Ectodermal cell (in vitro differentiated cells): ENCODE data around the gene MAD1L1.
"Not testable (repeated sequence)": the region's sequence is repeated elsewhere in the genome, so short reads cannot be mapped to it uniquely, and the experiment has no call there.

Experiments
- H3K27ac ChIP-seq: 2 replicates; pipeline ENCODE4 v1.7.0; 2013; ENCODE audit warnings: mild to moderate bottlenecking, low read depth, low read length; ENCODE audit not compliant: insufficient read depth, poor library complexity, severe bottlenecking
- H3K27me3 ChIP-seq: 2 replicates; pipeline ENCODE4 v1.7.0; 2013; ENCODE audit warnings: mild to moderate bottlenecking, low read length; ENCODE audit not compliant: insufficient read depth, control insufficient read depth, poor library complexity, severe bottlenecking
- H3K36me3 ChIP-seq: one replicate; pipeline ENCODE4 v1.7.0; 2013; ENCODE audit warnings: low read length; ENCODE audit not compliant: control insufficient read depth, insufficient read depth
- H3K4me1 ChIP-seq: one replicate; pipeline ENCODE4 v1.7.0; 2013; ENCODE audit warnings: low read length; ENCODE audit not compliant: control insufficient read depth, insufficient read depth
- H3K4me3 ChIP-seq: 2 replicates; pipeline ENCODE4 v1.7.0; 2013; ENCODE audit warnings: low read depth, low read length, control low read depth; ENCODE audit not compliant: insufficient read depth
- H3K9me3 ChIP-seq: 2 replicates; pipeline ENCODE4 v1.7.0; 2013; ENCODE audit warnings: mild to moderate bottlenecking, low read length, moderate library complexity; ENCODE audit not compliant: control insufficient read depth
- WGBS, 2 experiments: methylation state at CpG; one replicate each; pipeline ENCODE4 v1.1.7; 2013; ENCODE audit warnings: missing lambda C conversion rate in 2 of 2; 5-methylcytosine and 5-hydroxymethylcytosine counted together

The MAD1L1 gene

DNA sequence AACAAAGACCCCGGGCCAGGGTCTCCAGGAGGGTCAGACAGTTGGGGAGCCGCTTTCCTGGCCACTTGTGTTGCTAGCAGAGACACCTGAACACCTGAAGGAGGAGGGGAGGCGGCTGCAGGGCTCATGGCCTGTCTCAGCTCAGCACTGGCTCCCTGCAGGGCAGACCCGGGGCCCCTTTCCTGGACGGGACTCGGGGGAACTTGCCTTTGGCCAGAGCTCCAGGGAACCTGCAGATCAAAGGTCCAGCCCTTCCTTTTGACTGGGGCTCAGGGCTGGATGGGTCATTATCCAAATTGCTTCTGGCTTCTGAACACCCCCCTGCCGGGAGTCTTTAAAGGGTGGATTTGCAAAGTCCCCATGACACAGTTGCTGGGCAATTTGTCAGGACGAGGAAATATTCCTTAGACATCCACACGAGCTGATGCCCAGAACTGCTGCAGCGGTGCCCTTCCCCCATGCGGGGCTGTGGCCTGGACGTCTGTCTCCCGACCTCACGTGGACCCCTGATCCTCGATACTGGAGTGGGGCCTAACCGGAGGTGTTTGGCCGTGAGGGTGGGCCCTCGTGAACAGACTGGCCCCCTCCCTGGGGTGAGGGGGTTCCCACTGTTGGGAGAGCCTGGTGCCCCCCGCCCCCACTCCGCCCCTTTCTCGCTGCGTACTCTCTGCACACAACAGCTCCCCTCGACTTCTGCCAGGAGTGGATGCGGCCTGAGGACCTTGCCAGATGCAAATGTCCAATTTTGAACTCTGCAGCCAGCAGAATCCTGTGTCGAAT is 368.4 kb downstream of the MAD1L1 start:
- WGBS, 2 experiments = 62 to 64% methylated on average over 25 of the region's 25 CpGs

DNA sequence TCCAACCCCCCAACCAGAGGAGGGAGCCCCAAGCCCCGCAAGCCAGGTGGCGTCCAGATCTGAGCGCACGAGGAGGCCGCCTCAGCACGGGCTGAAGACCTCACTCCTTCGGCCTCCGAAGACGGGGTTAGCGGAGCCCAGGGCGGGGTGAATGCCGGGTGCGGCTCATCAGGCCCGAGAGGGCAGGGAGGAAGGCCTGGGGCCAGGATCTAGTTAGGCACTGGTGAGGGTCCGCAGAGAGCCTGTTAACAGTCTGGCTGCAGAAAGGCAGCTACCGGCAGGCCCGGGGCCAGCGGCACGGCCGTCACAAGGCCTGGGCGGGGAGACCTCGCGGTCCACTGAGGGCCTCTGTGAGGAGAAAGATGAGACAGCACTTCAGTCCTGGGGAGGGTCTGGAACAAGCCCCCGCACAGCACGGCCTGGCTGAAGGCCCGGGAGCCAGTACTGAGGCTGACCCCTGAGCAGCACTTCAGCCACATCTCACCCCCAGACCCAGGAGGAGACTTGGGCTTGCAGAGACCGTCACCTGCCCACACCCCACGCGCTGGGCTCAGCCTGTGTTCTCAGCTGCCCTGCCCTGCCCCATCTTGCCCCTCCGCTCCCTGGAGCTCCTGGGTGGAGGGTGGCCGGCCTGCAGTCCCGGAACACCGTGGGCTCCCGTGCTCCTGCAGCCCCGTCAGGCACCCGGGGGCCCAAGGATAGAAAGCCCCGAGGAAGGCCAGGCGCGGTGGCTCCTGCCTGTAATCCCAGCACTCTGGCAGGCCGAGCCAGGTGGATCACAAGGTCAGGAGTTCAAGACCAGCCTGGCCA is 369.4 kb downstream of the MAD1L1 start:
- Histone ChIP-seq H3K4me1 (peaks cover 24% of the 10 kb centered on the region), H3K27ac (no peak overlapping the region), H3K36me3 (no peaks in the 10 kb centered on the region), H3K27me3 (no peaks in the 10 kb centered on the region), H3K4me3 (no peak overlapping the region), H3K9me3 (no peaks in the 10 kb centered on the region)
- 88 to 92% methylated on average over 40 of the region's 40 CpGs for WGBS, 2 experiments

More for the DNA sequence above, 368.4 kb downstream of the MAD1L1 start:
- no peaks in the 10 kb centered on the region for H3K9me3 ChIP-seq
- no peak overlapping the region for H3K4me3 ChIP-seq
- H3K36me3 ChIP-seq = no peaks in the 10 kb centered on the region
- H3K4me1 ChIP-seq = peaks cover 24% of the 10 kb centered on the region
- H3K27ac ChIP-seq = no peak overlapping the region
- H3K27me3 ChIP-seq = no peaks in the 10 kb centered on the region

DNA sequence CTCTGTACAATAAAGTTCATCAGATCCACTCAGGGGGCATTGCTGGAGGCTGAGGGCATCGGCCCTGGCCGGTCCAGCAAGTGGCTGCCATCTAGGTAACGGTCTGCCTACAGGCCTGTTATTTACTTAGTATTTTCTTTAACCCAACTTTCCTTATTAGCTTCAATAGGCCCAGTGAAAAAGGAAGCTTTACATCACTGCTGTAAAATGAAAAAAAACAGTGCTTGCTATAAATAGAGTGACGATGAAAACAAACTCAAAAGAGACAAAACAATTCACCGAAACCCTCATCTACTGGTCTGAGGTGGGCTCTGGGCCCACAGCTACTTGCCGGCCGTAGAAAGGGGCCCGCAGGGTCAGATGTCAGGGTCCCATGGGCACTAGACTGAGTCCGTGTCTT is 370.2 kb downstream of the MAD1L1 start:
- no peaks in the 10 kb centered on the region for H3K9me3 ChIP-seq
- peaks cover 24% of the 10 kb centered on the region for H3K4me1 ChIP-seq
- WGBS, 2 experiments = 93 to 95% methylated on average over 9 of the region's 9 CpGs
- H3K36me3 ChIP-seq = no peaks in the 10 kb centered on the region
- H3K4me3 ChIP-seq = no peak overlapping the region
- H3K27ac ChIP-seq = no peak overlapping the region
- H3K27me3 ChIP-seq = no peaks in the 10 kb centered on the region

DNA sequence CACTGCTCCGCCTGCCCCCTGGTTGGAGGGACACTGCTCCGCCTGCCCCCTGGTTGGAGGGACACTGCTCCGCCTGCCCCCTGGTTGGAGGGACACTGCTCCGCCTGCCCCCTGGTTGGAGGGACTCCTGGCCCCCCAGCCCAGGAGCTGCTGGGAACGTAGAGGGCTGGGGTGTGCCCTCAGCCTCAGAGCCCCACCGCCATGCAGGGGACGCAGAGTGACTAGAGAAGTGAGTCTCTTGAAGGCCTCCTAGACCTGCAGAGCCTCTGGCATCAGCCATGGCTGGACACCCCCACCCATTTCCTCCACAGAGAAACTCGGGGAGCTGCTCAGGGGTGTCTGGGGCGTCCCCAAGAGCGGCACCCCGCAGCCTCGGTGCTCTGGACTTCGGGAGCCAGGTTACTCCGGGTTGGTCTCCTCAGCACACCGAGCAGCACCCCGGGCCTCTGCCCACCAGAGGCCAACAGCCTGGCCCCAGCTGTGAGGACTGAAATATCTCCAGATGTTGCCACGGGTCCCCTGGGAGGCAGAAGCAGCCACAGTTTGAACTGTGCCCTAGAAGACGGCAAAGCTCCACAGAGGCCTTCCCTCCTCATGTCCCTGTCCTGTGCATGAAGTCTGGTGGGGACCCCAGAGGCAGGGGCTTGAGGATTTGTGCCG is 370.8 kb downstream of the MAD1L1 start:
- H3K4me3 ChIP-seq = no peak overlapping the region
- no peaks in the 10 kb centered on the region for H3K9me3 ChIP-seq
- H3K36me3 ChIP-seq = no peaks in the 10 kb centered on the region
- no peak overlapping the region for H3K27ac ChIP-seq
- WGBS, 2 experiments = 93 to 94% methylated on average over 17 of the region's 19 CpGs
- H3K4me1 ChIP-seq = peaks cover 24% of the 10 kb centered on the region
- H3K27me3 ChIP-seq = no peaks in the 10 kb centered on the region

DNA sequence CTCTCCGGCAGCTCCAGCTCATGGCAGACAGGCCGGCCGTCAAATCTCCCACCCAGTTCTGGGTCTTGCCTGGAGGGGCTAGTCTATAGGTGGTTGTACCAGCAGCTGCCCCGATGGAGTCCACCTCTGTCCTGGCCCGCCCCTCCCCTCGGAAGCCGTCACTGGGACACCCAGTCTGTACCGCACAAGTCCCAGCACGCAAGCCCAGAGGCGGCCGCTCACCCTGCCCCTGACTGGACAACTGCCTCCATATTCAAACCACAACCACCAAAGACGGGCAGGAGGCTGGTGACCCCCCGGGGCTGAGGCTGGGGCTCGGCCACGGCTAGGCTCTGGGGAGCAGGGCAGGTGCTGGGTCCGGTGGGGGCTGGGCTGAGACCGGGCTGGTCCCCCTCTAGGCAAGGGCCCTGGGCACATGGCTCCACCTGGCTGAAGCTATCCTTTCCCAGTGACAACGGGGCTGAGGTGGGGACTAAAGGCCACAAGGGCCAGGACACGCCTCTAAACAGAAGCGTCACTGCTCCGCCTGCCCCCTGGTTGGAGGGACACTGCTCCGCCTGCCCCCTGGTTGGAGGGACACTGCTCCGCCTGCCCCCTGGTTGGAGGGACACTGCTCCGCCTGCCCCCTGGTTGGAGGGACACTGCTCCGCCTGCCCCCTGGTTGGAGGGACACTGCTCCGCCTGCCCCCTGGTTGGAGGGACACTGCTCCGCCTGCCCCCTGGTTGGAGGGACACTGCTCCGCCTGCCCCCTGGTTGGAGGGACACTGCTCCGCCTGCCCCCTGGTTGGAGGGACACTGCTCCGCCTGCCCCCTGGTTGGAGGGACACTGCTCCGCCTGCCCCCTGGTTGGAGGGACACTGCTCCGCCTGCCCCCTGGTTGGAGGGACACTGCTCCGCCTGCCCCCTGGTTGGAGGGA is 371.6 kb downstream of the MAD1L1 start:
- H3K4me1 ChIP-seq = peaks cover 24% of the 10 kb centered on the region
- 90 to 92% methylated on average over 21 to 22 of the region's 33 CpGs for WGBS, 2 experiments
- H3K27me3 ChIP-seq = not testable (repeated sequence)

DNA sequence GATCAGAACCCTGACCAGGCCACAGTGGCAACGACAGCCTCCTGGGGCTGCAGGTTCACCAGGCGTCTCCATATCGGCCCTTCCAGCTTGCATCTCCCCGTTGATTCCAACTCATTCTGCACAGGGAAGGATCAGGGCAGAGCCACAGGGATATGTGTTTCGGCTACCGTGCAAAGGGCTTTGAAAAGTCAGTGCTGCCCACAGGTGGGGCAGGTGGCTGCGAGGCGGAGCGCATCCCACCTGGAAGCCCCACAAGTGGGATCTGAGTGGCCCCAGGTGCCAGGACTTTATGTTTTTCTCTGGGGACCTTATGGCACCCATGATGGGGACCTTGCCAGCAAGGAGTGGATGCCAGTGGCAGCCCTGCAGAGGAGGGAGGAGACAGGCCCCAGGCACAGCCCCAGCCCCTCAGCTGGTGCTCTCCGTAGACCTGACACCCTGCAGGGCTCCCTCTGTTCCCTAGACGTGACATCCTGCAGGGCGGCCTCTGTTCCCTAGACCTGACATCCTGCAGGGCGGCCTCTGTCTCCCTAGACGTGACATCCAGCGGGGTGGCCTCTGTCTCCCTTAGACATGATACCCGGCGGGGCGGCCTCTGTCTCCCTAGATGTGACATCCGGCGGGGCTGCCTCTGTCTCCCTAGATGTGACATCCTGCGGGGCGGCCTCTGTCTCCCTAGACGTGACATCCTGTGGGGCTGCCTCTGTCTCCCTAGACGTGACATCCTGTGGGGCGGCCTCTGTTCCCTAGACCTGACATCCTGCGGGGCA is 373.3 kb downstream of the MAD1L1 start:
- H3K4me1 ChIP-seq = peaks cover 14% of the 10 kb centered on the region
- H3K27me3 ChIP-seq = no peaks in the 10 kb centered on the region
- H3K4me3 ChIP-seq = no peak overlapping the region
- 90 to 91% methylated on average over 26 of the region's 26 CpGs for WGBS, 2 experiments
- H3K27ac ChIP-seq = no peak overlapping the region
- no peaks in the 10 kb centered on the region for H3K36me3 ChIP-seq
- no peaks in the 10 kb centered on the region for H3K9me3 ChIP-seq

More for the DNA sequence above, 371.6 kb downstream of the MAD1L1 start:
- not testable (repeated sequence) for H3K27ac ChIP-seq, H3K4me3 ChIP-seq, H3K9me3 ChIP-seq, H3K36me3 ChIP-seq

DNA sequence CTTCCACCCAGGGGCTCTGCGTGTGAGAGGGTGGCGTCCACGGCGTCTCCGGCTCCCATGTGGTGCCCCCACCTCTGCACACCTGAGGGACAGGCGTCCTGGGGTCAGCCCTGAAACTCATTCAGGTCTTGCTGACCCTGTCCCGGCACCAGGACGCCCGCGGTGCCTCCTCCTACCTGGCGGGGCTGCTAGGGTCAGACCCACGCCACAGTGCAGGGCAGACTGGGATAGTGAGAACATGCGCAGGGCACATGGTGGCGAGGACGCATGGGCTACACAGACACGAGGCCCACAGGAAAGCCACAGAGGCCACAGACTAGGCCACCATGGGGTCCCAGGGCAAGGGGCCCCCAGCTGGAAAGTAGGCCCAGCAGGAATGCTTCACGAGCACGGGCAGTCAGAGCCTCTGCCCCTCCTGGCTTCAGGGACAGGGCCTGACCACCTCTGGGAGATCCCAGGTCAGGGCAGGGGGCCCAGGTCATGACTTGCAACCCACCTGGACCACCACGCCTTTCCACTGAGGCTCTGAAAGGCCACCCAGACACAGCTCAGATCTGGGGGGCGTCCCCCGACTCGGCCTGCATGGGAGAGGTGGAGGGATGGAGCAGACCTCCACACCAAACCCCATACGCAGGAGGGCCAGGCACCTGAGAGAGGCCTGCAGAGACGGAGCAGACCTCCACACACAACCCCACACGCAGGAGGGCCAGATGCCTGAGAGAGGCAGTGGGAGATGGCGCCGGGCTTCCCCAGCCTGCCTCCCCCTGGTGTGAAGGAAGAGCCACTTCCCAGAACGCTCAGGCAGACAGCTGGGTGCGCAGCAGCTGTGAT is 374.1 kb downstream of the MAD1L1 start:
- Histone ChIP-seq H3K36me3 (no peaks in the 10 kb centered on the region), H3K27ac (no peak overlapping the region), H3K27me3 (no peaks in the 10 kb centered on the region), H3K4me3 (no peak overlapping the region), H3K9me3 (no peaks in the 10 kb centered on the region), H3K4me1 (peaks cover 6% of the 10 kb centered on the region)
- 94% methylated on average over 29 of the region's 29 CpGs for WGBS, 2 experiments

DNA sequence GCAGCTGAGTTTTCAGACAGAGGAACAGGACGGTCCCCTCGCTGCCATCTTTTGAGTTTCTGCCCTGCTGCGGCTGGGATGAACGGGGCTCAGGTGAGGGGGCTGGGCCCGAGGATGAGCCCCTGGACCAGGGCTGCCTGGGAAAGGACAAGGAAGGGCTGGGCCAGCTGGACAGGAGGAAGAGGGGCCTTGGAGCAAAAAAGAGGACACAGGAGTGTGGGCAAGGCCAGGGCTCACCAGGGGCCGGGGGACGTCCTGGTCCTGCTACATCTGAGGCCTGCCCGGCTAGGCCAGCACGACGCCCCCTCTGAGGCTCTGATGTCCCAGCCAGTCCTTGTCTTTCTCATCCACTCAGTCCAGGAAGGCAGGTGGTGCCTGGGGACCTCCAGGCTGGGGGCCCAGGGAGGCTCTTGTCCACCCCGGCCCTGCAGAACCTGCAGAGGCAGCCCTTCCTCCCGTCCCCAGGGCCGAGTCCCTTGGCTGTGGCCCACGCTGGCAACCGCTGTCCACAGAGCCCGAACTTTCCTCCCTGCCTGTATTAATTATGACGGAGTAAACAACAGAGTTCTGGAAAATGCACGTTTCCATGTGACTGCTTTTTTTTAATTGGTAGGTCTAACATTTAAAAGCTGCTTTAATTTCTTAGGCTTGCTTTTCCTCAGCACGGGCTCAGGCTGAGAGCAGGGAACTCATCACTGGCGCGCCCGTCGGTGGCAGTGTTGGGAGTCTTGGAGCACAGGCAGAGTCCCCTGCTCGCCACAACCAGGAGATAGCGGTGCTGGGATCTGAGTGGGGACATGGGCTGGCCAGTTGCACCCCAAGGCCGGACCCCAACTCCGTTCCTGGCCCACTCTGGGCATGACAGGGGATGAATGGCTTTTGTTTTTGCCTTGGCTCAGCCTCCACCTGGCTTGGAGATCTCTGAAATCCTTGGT is 375.0 kb downstream of the MAD1L1 start:
- H3K9me3 ChIP-seq = no peaks in the 10 kb centered on the region
- H3K4me1 ChIP-seq = peaks cover 3% of the 10 kb centered on the region
- H3K36me3 ChIP-seq = no peaks in the 10 kb centered on the region
- H3K27me3 ChIP-seq = no peaks in the 10 kb centered on the region
- 93 to 95% methylated on average over 27 of the region's 27 CpGs for WGBS, 2 experiments
- H3K4me3 ChIP-seq = no peak overlapping the region
- H3K27ac ChIP-seq = no peak overlapping the region
